Thoracic aorta (tissue), 2 donors: ENCODE measurements around the gene DHCR24. TPM values are rescaled to one million over a fixed set of nuclear protein-coding genes. Genes with fewer than 3 reads are reported as not detected.

Experiments used
- ATAC-seq: fragments of 150-250 bp; one replicate; pipeline ENCODE4 v1.8.0; 2017; ENCODE audit warnings: low read depth; ENCODE audit not compliant: insufficient number of reproducible peaks, low FRiP score
- DNase-seq: peaks from one replicate; pipeline ENCODE4 v3.0.0-alpha.2; 2020; ENCODE audit warnings: low spot score
- H3K27ac ChIP-seq, 2 donors: fragments of 200-600 bp; sonication (generic); 1 replicate in 1 of 2; 2 replicates in 1 of 2; pipeline ENCODE4 v1.5.1; 2016; ENCODE audit warnings: mild to moderate bottlenecking in 2 of 2, moderate library complexity in 2 of 2
- H3K27me3 ChIP-seq: fragments of 200-600 bp; sonication (generic); replicated peaks from 2 replicates; pipeline ENCODE4 v1.6.0; 2016; ENCODE audit warnings: mild to moderate bottlenecking; ENCODE audit not compliant: insufficient read depth
- H3K36me3 ChIP-seq: fragments of 200-600 bp; sonication (generic); one replicate; pipeline ENCODE4 v1.5.1; 2016
- H3K4me1 ChIP-seq, 2 donors: fragments of 200-600 bp; sonication (generic); 1 replicate in 1 of 2; 2 replicates in 1 of 2; pipeline versions ENCODE4 v1.5.1 to v1.6.0; 2016; ENCODE audit warnings: low read depth in 2 of 2, mild to moderate bottlenecking in 1 of 2; ENCODE audit not compliant: control insufficient read depth in 1 of 2
- H3K4me3 ChIP-seq: fragments of 200-600 bp; sonication (generic); 2 replicates; pipeline ENCODE4 v1.5.1; 2016; ENCODE audit warnings: mild to moderate bottlenecking
- H3K9me3 ChIP-seq: fragments of 200-600 bp; sonication (generic); 2 replicates; pipeline ENCODE4 v1.5.1; 2016
- total RNA-seq, 2 donors: library from RNA; depleted of rRNA; stranded (reverse); fragments of >200 nt; gene quantifications; one replicate each; pipeline versions ENCODE4 v1.1.0 to v1.2.3, GENCODE V29; 2016
- TF ChIP-seq, protein P1 (sequence below): fragments of 200-600 bp; sonication (generic); IDR thresholded peaks from one replicate; pipeline ENCODE4 v1.5.1; 2019; ENCODE audit warnings: antibody characterized with exemption

DHCR24 gene
- total RNA-seq, 2 donors from 2014 or later, result 32.1 to 56.4 TPM

DNA sequence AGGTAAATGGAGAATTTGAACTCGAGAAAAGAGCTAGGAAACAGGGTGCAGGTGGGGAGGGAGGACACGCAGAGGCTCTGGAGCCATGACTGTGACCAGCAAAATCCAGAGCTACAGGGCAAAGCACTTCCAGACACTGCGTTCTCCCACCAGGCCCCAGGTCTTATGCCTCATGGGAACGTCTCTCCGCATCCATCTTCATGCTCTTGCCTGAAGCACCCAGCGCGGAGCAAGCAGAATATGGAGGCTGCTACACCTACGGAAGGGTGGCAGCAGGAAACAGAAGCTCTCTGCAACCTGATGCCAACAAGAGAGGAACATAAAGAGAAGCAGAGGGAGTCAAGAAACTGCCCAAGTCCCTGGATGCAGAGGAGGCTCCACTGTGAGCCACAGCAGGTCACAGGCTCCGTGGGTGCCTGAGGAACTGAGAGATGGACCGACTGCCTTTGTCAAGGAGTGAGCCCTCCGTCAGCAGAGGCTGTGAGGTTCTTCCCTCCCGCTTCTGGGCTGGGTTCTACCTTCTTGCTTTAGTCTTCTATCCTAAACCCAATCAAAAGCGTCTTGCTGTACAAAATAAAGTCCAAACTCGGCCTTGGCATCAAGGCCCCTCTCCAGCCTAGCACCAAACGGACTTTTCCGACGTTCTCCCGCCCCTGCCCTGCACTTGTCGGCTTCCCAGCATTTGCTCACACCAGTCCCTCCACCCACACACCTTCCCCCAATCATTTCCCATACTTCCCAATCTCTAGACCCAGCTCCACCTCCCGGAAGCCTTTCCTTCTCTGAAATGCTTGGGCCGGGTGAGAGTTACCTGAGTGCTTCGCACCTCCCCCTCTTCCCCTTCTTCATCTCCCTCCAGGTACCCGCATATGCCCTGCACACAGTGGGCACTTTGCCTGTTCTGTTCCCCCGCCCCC is 930 bp downstream of the DHCR24 start:
- no peak overlapping the region for H3K27ac ChIP-seq
- peak overlapping the region; percentile 95 for H3K4me3 ChIP-seq
- no peak for DNase-seq
- TF ChIP-seq, protein P1, sequence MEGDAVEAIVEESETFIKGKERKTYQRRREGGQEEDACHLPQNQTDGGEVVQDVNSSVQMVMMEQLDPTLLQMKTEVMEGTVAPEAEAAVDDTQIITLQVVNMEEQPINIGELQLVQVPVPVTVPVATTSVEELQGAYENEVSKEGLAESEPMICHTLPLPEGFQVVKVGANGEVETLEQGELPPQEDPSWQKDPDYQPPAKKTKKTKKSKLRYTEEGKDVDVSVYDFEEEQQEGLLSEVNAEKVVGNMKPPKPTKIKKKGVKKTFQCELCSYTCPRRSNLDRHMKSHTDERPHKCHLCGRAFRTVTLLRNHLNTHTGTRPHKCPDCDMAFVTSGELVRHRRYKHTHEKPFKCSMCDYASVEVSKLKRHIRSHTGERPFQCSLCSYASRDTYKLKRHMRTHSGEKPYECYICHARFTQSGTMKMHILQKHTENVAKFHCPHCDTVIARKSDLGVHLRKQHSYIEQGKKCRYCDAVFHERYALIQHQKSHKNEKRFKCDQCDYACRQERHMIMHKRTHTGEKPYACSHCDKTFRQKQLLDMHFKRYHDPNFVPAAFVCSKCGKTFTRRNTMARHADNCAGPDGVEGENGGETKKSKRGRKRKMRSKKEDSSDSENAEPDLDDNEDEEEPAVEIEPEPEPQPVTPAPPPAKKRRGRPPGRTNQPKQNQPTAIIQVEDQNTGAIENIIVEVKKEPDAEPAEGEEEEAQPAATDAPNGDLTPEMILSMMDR, result no peak
- H3K36me3 ChIP-seq, result no peaks in the 10 kb centered on the region
- H3K27me3 ChIP-seq, result no peaks in the 10 kb centered on the region
- H3K9me3 ChIP-seq, result no peaks in the 10 kb centered on the region
- H3K4me1 ChIP-seq, result peaks cover 0 to 23% of the 10 kb centered on the region in 2 donors
- ATAC-seq, result peak; percentile 4

DNA sequence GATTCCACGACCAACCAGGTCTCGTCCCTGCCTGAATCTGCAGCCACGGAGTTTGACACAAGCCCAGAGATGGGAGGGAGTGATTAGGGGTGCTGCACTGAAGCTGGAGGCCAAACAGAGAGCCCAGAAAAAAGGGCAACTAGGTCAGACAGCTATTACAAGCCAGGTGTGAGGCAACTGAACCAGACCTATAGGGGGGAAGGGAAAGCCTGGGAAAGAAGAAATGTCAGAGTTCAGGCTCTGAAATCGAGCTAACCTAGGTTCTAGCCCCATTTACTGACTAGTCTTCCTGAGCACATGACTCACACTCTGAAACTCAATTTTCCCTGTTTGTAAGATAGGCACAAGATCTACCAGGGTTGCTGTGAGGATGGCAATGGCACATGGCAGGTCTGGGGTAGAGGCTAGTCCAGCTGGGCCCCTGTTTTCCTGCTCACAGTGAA is 1.7 kb downstream of the DHCR24 start:
- H3K36me3 ChIP-seq, result no peaks in the 10 kb centered on the region
- ATAC-seq (no peak), DNase-seq (no peak)
- H3K9me3 ChIP-seq, result no peaks in the 10 kb centered on the region
- peaks cover 0 to 23% of the 10 kb centered on the region in 2 donors for H3K4me1 ChIP-seq
- H3K27ac ChIP-seq, result no peak overlapping the region
- TF ChIP-seq, protein P1, result no peak
- H3K27me3 ChIP-seq, result no peaks in the 10 kb centered on the region
- no peak overlapping the region for H3K4me3 ChIP-seq

DNA sequence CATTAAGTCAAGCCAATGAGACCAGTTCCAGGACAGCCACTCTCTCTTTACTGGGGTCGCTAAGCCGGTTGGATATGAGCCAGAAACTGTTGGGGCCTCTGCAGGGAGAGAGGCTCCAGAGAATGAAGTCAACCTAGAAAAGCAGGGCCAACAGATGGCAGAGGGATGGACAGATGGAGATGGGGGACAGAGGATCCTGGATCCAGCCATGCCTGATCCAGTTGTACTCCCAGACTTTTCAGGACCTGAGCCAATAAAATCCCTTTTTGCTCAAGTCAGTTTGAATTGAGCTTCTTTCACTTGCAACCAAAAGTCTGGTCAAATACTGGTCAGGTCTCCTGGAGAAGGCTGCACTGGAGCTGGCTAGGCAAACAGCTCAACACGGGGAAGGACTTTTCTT is 2.2 kb downstream of the DHCR24 start:
- Histone ChIP-seq H3K9me3 (no peaks in the 10 kb centered on the region), H3K27ac (no peak overlapping the region), H3K36me3 (no peaks in the 10 kb centered on the region), H3K4me3 (no peak overlapping the region), H3K27me3 (no peaks in the 10 kb centered on the region), H3K4me1 (peaks cover 0 to 23% of the 10 kb centered on the region in 2 donors)
- ATAC-seq (no peak), DNase-seq (no peak)
- TF ChIP-seq, protein P1, result no peak

DNA sequence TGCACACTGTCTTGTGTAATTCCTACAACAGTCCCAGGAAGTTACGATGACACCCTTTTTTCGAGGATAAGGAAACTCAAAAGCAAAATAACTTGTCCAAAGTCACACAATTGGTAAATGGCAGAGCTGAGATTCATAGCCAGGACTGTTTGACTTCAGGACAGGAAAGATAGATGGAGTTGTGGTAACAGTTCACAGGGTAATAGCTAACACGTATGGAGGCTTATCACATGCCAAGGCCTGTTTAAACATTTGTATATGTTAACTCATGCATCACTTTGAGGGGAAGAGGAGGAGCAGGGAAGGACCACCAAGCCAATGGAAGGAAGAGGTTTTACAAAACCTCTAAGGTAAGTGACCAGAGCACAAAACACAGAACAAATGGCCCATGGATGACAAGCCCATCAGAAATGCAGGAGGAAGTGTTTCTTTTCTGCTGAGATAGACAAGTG is 2.8 kb downstream of the DHCR24 start:
- TF ChIP-seq, protein P1, result no peak
- ATAC-seq, result no peak
- Histone ChIP-seq H3K27ac (no peak overlapping the region), H3K4me3 (no peak overlapping the region), H3K4me1 (peaks cover 0 to 23% of the 10 kb centered on the region in 2 donors), H3K36me3 (no peaks in the 10 kb centered on the region), H3K9me3 (no peaks in the 10 kb centered on the region), H3K27me3 (no peaks in the 10 kb centered on the region)
- no peak for DNase-seq

DNA sequence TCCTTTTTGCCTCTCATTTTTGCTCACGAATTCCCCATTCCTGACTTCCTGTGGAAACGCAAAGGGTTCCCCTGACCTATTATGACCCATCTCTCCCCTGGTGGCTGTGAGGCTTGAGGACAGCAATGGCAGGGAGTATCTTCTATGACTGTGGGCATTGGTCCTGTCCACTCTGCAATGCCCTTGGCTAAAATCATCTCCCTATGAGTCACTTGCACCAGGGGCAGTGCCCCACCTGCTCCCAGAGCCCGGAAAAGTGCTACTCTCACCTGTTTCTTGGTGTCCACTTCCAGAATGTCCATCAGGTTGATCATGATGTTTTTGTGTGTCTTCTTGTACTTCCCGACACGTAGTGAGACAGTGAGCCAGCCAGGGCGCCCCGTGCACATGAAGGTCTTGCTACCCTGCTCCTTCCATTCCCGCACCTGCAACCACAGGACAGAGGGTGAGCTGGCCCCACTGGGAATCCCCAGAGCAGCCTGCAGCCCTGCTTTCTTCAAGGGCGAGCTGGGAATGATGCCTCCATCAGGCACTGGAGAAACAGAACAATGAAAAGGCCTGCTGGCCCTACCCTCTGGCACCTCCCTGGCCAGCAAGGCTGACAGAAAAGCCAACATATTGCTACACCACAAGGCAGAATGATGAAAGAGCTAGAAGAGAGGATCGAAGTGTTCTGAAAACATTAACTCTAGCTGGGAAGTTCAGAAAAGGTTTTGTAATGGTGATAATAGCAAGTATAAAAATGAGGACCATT is 3.5 kb downstream of the DHCR24 start:
- no peak for DNase-seq
- Histone ChIP-seq H3K4me1 (peaks cover 0 to 23% of the 10 kb centered on the region in 2 donors), H3K27me3 (no peaks in the 10 kb centered on the region), H3K27ac (no peak overlapping the region), H3K4me3 (no peak overlapping the region), H3K36me3 (no peaks in the 10 kb centered on the region), H3K9me3 (no peaks in the 10 kb centered on the region)
- ATAC-seq, result no peak
- TF ChIP-seq, protein P1, result no peak
